Measurements from ENCODE around the gene AVEN.

Gene AVEN

DNA sequence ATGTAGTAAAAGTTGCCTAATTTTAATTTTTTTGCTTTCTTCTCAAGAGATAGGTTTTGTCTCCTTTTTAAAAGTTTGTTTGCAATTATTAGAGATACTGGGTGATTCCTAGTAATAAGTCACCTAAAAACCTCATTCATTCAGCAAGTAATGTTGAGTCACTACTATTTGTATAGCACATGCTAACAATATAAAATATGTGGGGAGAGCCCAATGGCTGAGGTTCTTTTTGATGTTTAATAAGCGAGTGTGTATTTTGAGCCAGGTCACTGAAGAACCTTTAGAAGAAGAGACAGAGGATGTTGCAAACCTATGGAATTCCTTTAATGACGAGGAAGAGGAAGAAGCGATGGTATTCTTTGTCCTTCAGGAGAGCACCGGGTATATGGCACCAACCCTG, 194.4 kb downstream of the AVEN start:
- no peak for DNase-seq (ENCODE audit: low read depth in 2 of 2)
- H3K4me3 ChIP-seq (replicated peaks in 1 of 2; ENCODE audit: low read depth in 2 of 2, low read length in 2 of 2) = no peak overlapping the region

DNA sequence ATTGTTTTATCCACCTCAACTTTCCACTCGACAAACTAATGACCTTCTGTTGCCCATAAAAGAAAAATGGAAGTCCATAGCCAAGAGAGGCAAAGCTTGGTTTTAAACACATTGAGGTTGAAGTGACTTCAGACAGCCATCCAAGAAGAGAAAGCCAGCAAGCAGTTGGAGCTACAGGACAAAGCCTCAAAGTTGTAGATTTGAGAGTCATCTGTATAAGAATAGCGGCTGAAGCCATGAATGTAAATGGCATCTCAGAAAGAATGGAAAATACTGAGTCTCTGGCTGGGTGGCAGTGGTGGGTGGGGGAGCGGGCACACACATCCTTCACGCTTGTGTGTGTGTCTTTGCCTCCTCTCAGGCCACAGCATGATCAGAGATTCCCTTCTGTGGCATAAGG, 194.8 kb downstream of the AVEN start:
- TF ChIP-seq, protein P1, sequence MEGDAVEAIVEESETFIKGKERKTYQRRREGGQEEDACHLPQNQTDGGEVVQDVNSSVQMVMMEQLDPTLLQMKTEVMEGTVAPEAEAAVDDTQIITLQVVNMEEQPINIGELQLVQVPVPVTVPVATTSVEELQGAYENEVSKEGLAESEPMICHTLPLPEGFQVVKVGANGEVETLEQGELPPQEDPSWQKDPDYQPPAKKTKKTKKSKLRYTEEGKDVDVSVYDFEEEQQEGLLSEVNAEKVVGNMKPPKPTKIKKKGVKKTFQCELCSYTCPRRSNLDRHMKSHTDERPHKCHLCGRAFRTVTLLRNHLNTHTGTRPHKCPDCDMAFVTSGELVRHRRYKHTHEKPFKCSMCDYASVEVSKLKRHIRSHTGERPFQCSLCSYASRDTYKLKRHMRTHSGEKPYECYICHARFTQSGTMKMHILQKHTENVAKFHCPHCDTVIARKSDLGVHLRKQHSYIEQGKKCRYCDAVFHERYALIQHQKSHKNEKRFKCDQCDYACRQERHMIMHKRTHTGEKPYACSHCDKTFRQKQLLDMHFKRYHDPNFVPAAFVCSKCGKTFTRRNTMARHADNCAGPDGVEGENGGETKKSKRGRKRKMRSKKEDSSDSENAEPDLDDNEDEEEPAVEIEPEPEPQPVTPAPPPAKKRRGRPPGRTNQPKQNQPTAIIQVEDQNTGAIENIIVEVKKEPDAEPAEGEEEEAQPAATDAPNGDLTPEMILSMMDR (IDR thresholded peaks at IDR 0.05; ENCODE audit: low read depth, low read length) = no peak
- no peak overlapping the region for H3K4me3 ChIP-seq (replicated peaks in 1 of 2; ENCODE audit: low read depth in 2 of 2, low read length in 2 of 2)
- no peak for DNase-seq (ENCODE audit: low read depth in 2 of 2)

More for the DNA sequence above, 194.4 kb downstream of the AVEN start:
- TF ChIP-seq, protein P1 (IDR thresholded peaks at IDR 0.05; ENCODE audit: low read depth, low read length) = no peak

DNA sequence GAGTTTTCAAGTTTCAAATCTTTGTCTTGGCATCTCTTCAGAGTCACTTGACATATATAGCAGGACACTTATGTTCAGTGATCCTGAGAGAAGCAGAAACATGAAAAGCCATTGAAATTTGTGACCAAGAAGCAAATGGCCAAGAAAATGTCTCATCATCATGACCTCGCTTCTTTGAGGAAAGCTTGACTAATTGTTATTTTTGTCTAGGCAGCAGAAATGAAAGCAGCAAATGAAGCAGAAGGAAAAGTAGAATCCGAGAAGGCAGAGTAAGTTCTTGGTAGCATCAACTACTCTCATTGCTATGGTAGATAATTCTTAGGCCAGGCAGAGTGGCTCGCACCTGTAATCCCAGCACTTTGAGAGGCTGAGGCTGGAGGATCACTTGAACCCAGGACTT, 198.4 kb downstream of the AVEN start:
- TF ChIP-seq, protein P1 (IDR thresholded peaks at IDR 0.05; ENCODE audit: low read depth, low read length) = no peak
- no peak for DNase-seq (ENCODE audit: low read depth in 2 of 2)
- H3K4me3 ChIP-seq (replicated peaks in 1 of 2; ENCODE audit: low read depth in 2 of 2, low read length in 2 of 2) = no peak overlapping the region

DNA sequence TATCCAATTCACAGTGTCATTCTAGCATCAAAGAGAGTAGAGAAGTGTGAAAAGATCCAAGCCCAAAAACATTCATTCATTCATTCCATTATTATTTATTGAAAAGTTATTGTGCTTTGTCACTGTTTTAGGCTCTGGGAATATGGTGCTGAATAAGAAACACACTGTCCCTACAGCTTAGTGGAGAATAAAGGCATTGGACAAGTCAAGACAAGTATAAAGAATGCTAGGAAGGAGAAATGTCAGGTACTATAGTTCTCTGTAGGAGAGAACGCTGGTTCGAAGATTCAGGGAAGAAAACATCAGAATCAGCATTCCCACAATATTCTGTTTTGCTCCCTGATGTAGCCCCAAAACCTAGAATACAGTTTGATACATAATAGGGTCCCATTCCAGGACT, 199.5 kb downstream of the AVEN start:
- DNase-seq (ENCODE audit: low read depth in 2 of 2) = no peak
- H3K4me3 ChIP-seq (replicated peaks in 1 of 2; ENCODE audit: low read depth in 2 of 2, low read length in 2 of 2) = no peak overlapping the region
- TF ChIP-seq, protein P1 (IDR thresholded peaks at IDR 0.05; ENCODE audit: low read depth, low read length) = no peak

DNA sequence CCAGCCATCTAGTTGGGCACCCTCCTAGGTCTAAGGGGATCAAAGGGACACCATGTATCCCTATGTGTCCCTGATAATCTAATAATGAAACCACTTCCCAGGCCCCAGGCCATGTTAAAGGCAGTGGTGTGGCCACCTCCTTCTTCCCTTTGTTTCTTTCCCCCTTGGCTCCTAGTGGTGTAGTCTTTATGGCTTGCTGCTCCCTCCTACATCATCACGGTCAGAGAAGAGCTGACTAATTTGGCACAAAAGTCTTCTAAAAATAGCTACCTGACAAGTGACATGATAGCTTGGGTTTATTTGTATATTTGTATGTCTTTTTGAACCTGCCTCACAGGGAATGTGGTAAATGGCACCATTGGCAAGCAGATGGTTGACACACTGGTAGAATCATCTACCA, 201.7 kb downstream of the AVEN start:
- TF ChIP-seq, protein P1 (IDR thresholded peaks at IDR 0.05; ENCODE audit: low read depth, low read length) = no peak
- no peak overlapping the region for H3K4me3 ChIP-seq (replicated peaks in 1 of 2; ENCODE audit: low read depth in 2 of 2, low read length in 2 of 2)
- no peak for DNase-seq (ENCODE audit: low read depth in 2 of 2)

DNA sequence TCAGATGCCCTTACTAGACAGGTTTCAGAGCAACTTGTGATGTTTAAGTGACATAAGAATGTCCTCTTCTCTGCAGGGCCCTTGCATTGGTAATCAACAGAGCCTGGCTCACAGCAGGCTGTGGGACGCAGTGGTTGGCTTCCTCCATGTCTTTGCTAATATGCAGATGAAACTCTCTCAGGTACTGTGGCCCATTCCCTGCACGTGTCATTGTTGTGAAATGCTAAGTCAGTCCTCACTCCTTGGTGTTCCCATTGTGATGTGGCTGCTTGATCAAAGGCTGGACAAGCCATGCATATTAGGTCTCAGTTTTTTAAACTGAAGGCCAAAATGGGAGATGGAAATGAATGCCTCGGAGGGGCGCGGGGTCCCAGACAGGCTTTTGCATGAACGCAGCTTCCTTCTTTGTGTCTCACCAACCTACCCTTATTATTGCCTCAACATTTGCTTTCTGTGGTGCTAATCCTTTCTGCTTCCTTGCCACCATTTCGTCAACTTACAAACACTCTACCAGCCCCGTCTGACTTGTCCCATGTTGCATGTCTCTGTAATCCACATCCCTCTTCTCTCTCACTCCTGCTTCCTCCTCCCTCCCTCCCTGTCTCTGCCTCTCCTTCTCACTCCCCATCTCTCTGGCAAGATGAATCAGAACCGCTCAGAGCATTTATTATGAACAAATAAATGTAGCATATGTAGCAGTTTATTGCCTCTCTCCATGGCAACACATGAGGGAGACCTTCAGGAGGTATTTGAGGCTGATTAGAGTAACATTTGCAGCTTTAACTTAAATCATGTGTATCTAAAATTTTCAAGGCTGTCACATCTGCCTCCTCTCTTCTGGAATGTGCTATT, 203.9 kb downstream of the AVEN start:
- no peak overlapping the region for H3K4me3 ChIP-seq (replicated peaks in 1 of 2; ENCODE audit: low read depth in 2 of 2, low read length in 2 of 2)
- TF ChIP-seq, protein P1 (IDR thresholded peaks at IDR 0.05; ENCODE audit: low read depth, low read length) = no peak
- no peak for DNase-seq (ENCODE audit: low read depth in 2 of 2)

Data from cardiac fibroblast (primary cell).